Subcutaneous adipose tissue (tissue), 4 donors: Measurements from ENCODE around the gene LDLRAD3. TPM values are rescaled to one million over a fixed set of nuclear protein-coding genes. Genes with fewer than 3 reads are reported as not detected.

Experiments used
- CTCF ChIP-seq: fragments of 450-650 bp; IDR thresholded peaks from one replicate; pipeline ENCODE4 v1.5.1; 2016; ENCODE audit warnings: low read depth, mild to moderate bottlenecking, control low read depth, antibody characterized with exemption, moderate library complexity
- total RNA-seq, 4 donors: library from RNA; depleted of rRNA; stranded (reverse); fragments of >200 nt; gene quantifications; one replicate each; pipeline ENCODE4 v1.1.0, GENCODE V29; 2016

Gene LDLRAD3
- total RNA-seq, 4 donors from 2014 or later = 22.8 to 39.6 (median 29.4) TPM

GRCh38 chr11:36069576-36070212 lies 125.8 kb downstream of the LDLRAD3 start:
- TF ChIP-seq CTCF = no peak

- TF ChIP-seq CTCF = no peak
Observed at GRCh38 chr11:36070213-36070953, 126.5 kb downstream of the LDLRAD3 start.

- TF ChIP-seq CTCF = no peak
Observed at GRCh38 chr11:36070954-36071330, 127.1 kb downstream of the LDLRAD3 start.

GRCh38 chr11:36071917-36072500 lies 128.1 kb downstream of the LDLRAD3 start:
- no peak for TF ChIP-seq CTCF

GRCh38 chr11:36073411-36074203 lies 129.7 kb downstream of the LDLRAD3 start:
- TF ChIP-seq CTCF = no peak

GRCh38 chr11:36074941-36075431 lies 131.1 kb downstream of the LDLRAD3 start:
- TF ChIP-seq CTCF = no peak
